Measurements from ENCODE around the gene FAM118A. TPM values are rescaled to one million over a fixed set of nuclear protein-coding genes. Genes with fewer than 3 reads are reported as not detected.

Gene FAM118A
- total and polyA plus RNA-seq, 9 of the 15 experiments (the other 6 are each of a cell fraction or from before 2014, with no cell fraction given) = 17.0 to 223 (median 59.4) TPM

DNA sequence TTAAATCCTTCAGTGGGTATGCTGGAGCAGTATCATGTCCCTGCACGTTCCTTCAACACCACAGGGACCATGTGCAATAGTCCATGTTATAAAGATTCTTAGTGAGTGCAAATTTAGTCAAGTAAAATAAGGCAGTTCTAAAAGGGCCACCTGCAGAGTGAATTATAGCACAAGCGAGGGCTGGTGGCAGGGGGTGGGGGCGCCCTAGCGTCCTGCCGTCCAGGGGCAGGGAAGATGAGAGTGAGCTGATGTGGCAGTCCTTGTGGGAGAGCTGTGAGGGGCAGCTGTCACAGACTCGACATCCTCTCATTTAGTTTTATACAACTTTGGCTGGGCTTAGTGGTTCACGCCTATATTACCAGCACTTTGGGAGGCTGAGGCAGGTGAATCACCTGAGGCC lies 29.1 kb downstream of the FAM118A start:
- in situ Hi-C loops (cut with MboI) = no loop called here
- no peak overlapping the region for H3K4me3 ChIP-seq
- no peak overlapping the region for H2AFZ ChIP-seq (ENCODE audit: low read depth, low read length)
- no peak overlapping the region for H3K9ac ChIP-seq (ENCODE audit: insufficient read depth in 1 of 2, low read depth in 2 of 2, low read length in 2 of 2)
- H3K79me2 ChIP-seq (ENCODE audit: control insufficient read depth, insufficient read depth, low read length) = no peaks in the 10 kb centered on the region
- WGBS (ENCODE audit: insufficient coverage, low coverage, missing lambda C conversion rate) = 89% methylated on average over 3 of the region's 7 CpGs
- peaks cover 87% of the 10 kb centered on the region for H3K36me3 ChIP-seq (ENCODE audit: control insufficient read depth, insufficient read depth, low read length)
- ChIA-PET POLR2A (interaction anchor here (1.2 kb wide), 1 partner anchor 25 kb away, joined by 3 read pairs; no protein-coding TSS in a partner anchor), CTCF (ENCODE audit: low intra/inter-chr PET ratio) (no interaction called here)
- H4K20me1 ChIP-seq (replicated peaks; ENCODE audit: control insufficient read depth, insufficient read depth, low read length) = no peaks in the 10 kb centered on the region
- no peak for DNase-seq (ENCODE audit: extremely low read depth in 1 of 4, low spot score in 3 of 4)
- H3K9me1 ChIP-seq (ENCODE audit: control insufficient read depth, insufficient read depth, low read length) = no peaks in the 10 kb centered on the region
- no peaks in the 10 kb centered on the region for H3K9me3 ChIP-seq (replicated peaks; ENCODE audit: control insufficient read depth, insufficient read depth, low read depth, low read length)
- no TSS peak for BruUV-seq (replicated peaks)
- ATAC-seq = no peak
- H3K27ac ChIP-seq (ENCODE audit: extremely low read depth, low read depth, low read length) = no peak overlapping the region
- H3K4me2 ChIP-seq (ENCODE audit: insufficient read depth, low read length) = no peak overlapping the region
- no peak for FAIRE-seq
- H3K4me1 ChIP-seq (replicated peaks in 1 of 2; ENCODE audit: control insufficient read depth in 2 of 2, insufficient read depth in 2 of 2, low read length in 2 of 2) = no peaks in the 10 kb centered on the region
- no peaks in the 10 kb centered on the region for H3K27me3 ChIP-seq (ENCODE audit: control insufficient read depth in 2 of 2, insufficient read depth in 2 of 2, low read length in 2 of 2)
- intact Hi-C loops (cut with micrococcal nuclease) = no loop called here
- TF ChIP-seq COPS2 (conservative IDR thresholded peaks at IDR 0.05) (no peak), MECOM (CRISPR knock-in tag; IDR thresholded peaks at IDR 0.05) (no peak), ZNF318 (IDR thresholded peaks at IDR 0.05; ENCODE audit: borderline replicate concordance in 1 of 2, low read depth in 1 of 2) (no peak), CXXC5 (CRISPR knock-in tag; IDR thresholded peaks at IDR 0.05) (no peak), PTTG1 (tag; IDR thresholded peaks at IDR 0.05; ENCODE audit: low read depth) (no peak)
- TF ChIP-seq, protein P1, sequence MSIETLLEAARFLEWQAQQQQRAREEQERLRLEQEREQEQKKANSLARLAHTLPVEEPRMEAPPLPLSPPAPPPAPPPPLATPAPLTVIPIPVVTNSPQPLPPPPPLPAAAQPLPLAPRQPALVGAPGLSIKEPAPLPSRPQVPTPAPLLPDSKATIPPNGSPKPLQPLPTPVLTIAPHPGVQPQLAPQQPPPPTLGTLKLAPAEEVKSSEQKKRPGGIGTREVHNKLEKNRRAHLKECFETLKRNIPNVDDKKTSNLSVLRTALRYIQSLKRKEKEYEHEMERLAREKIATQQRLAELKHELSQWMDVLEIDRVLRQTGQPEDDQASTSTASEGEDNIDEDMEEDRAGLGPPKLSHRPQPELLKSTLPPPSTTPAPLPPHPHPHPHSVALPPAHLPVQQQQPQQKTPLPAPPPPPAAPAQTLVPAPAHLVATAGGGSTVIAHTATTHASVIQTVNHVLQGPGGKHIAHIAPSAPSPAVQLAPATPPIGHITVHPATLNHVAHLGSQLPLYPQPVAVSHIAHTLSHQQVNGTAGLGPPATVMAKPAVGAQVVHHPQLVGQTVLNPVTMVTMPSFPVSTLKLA (conservative IDR thresholded peaks at IDR 0.05) = no peak
- TF ChIP-seq, protein P2, sequence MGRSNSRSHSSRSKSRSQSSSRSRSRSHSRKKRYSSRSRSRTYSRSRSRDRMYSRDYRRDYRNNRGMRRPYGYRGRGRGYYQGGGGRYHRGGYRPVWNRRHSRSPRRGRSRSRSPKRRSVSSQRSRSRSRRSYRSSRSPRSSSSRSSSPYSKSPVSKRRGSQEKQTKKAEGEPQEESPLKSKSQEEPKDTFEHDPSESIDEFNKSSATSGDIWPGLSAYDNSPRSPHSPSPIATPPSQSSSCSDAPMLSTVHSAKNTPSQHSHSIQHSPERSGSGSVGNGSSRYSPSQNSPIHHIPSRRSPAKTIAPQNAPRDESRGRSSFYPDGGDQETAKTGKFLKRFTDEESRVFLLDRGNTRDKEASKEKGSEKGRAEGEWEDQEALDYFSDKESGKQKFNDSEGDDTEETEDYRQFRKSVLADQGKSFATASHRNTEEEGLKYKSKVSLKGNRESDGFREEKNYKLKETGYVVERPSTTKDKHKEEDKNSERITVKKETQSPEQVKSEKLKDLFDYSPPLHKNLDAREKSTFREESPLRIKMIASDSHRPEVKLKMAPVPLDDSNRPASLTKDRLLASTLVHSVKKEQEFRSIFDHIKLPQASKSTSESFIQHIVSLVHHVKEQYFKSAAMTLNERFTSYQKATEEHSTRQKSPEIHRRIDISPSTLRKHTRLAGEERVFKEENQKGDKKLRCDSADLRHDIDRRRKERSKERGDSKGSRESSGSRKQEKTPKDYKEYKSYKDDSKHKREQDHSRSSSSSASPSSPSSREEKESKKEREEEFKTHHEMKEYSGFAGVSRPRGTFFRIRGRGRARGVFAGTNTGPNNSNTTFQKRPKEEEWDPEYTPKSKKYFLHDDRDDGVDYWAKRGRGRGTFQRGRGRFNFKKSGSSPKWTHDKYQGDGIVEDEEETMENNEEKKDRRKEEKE (IDR thresholded peaks at IDR 0.05; ENCODE audit: borderline replicate concordance in 1 of 2, control insufficient read depth in 1 of 2, low read depth in 2 of 2, low read length in 1 of 2) = no peak

Data from K562 (cell line).